GM23338 (cell line): ENCODE data around the gene IGF2R. TPM values are rescaled to one million over a fixed set of nuclear protein-coding genes. Genes with fewer than 3 reads are reported as not detected.

Experiments
- ATAC-seq: fragments of 200-7000 bp; cut with Tn5 transposase; 3 replicates; pipeline ENCODE4 v1.9.1; 2020
- DNase-seq: peaks from one replicate; pipeline ENCODE4 v3.0.0-alpha.2; 2015; ENCODE audit warnings: low spot score
- H2AFZ ChIP-seq: fragments of 200-600 bp; sonication (generic); 2 replicates; pipeline ENCODE4 v1.8.0; 2016; ENCODE audit warnings: antibody characterized with exemption, mild to moderate bottlenecking, moderate library complexity
- H3F3A ChIP-seq: fragments of 200-600 bp; sonication (generic); replicated peaks from 2 replicates; pipeline ENCODE4 v1.8.0; 2017; ENCODE audit warnings: antibody characterized with exemption, mixed run types, low read depth
- H3K27ac ChIP-seq: fragments of 200-600 bp; sonication (generic); 2 replicates; pipeline ENCODE4 v1.6.1; 2016; ENCODE audit warnings: low read depth
- H3K27me3 ChIP-seq: fragments of 200-600 bp; sonication (generic); 2 replicates; pipeline ENCODE4 v1.8.0; 2016; ENCODE audit warnings: mild to moderate bottlenecking, mixed run types, moderate library complexity; ENCODE audit not compliant: insufficient read depth
- H3K36me3 ChIP-seq: fragments of 200-600 bp; sonication (generic); 2 replicates; pipeline ENCODE4 v1.8.0; 2016; ENCODE audit warnings: mild to moderate bottlenecking; ENCODE audit not compliant: insufficient read depth
- H3K4me1 ChIP-seq: fragments of 200-600 bp; sonication (generic); 2 replicates; pipeline ENCODE4 v1.8.0; 2016; ENCODE audit warnings: mild to moderate bottlenecking, moderate library complexity; ENCODE audit not compliant: insufficient read depth
- H3K4me2 ChIP-seq: fragments of 200-600 bp; sonication (generic); 2 replicates; pipeline ENCODE4 v1.7.1; 2017; ENCODE audit warnings: mixed run types
- H3K4me3 ChIP-seq: fragments of 200-600 bp; sonication (generic); 2 replicates; pipeline ENCODE4 v1.6.1; 2016; ENCODE audit warnings: mixed run types
- H3K79me2 ChIP-seq: fragments of 200-600 bp; sonication (generic); replicated peaks from 2 replicates; pipeline ENCODE4 v1.8.0; 2017; ENCODE audit warnings: mild to moderate bottlenecking; ENCODE audit not compliant: insufficient read depth
- H3K9me2 ChIP-seq: fragments of 200-600 bp; sonication (generic); 2 replicates; pipeline ENCODE4 v1.8.0; 2017; ENCODE audit not compliant: insufficient read depth
- H4K20me1 ChIP-seq: fragments of 200-600 bp; sonication (generic); replicated peaks from 2 replicates; pipeline ENCODE4 v1.8.0; 2017; ENCODE audit warnings: mild to moderate bottlenecking; ENCODE audit not compliant: insufficient read depth
- H3K27ac Mint-ChIP-seq: 2 replicates; pipeline ENCODE4 v1.8.0; 2020; ENCODE audit warnings: inconsistent platforms, mild to moderate bottlenecking, moderate library complexity, mixed read lengths
- H3K27me3 Mint-ChIP-seq: 3 replicates; pipeline ENCODE4 v1.8.0; 2022; ENCODE audit warnings: low read depth, mild to moderate bottlenecking, moderate library complexity, mixed read lengths, inconsistent platforms; ENCODE audit not compliant: insufficient read depth, poor library complexity
- H3K36me3 Mint-ChIP-seq: 3 replicates; pipeline ENCODE4 v1.8.0; 2021; ENCODE audit warnings: low read depth, mild to moderate bottlenecking, inconsistent platforms, moderate library complexity, mixed read lengths
- H3K4me1 Mint-ChIP-seq: 3 replicates; pipeline ENCODE4 v1.8.0; 2020; ENCODE audit warnings: mild to moderate bottlenecking, inconsistent platforms, mixed read lengths
- H3K4me3 Mint-ChIP-seq: 3 replicates; pipeline ENCODE4 v1.8.0; 2021; ENCODE audit warnings: moderate library complexity, mild to moderate bottlenecking, inconsistent platforms, mixed read lengths
- H3K9me3 Mint-ChIP-seq: 3 replicates; pipeline ENCODE4 v1.8.0; 2020; ENCODE audit warnings: moderate library complexity, mild to moderate bottlenecking, inconsistent platforms, mixed read lengths
- CTCF ChIP-seq, 2 experiments: fragments of 200-600 bp in 1 of 2; sonication (generic) in 1 of 2; conservative IDR thresholded peaks; 2 replicates each; pipeline versions ENCODE4 v1.5.1 to v1.6.1; 2016 to 2017; ENCODE audit warnings: antibody characterized with exemption in 2 of 2, low read depth in 2 of 2, mild to moderate bottlenecking in 2 of 2, moderate library complexity in 1 of 2
- EZH2 ChIP-seq: fragments of 200-600 bp; sonication (generic); IDR thresholded peaks from one replicate; pipeline ENCODE4 v1.8.0; 2017; ENCODE audit warnings: antibody characterized with exemption, mild to moderate bottlenecking, low read depth; ENCODE audit not compliant: unreplicated experiment
- JUNB ChIP-seq: IDR thresholded peaks from one replicate; pipeline ENCODE4 v1.6.1; 2016; ENCODE audit warnings: antibody characterized with exemption; ENCODE audit not compliant: unreplicated experiment
- ZNF114 ChIP-seq: fragments of 250-450 bp; sonication (Bioruptor Pico); IDR thresholded peaks from 2 replicates; pipeline ENCODE4 v1.5.0; 2020; ENCODE audit warnings: mild to moderate bottlenecking, moderate library complexity
- ZNF462 ChIP-seq: fragments of 250-450 bp; sonication (Bioruptor Pico); IDR thresholded peaks from 2 replicates; pipeline ENCODE4 v1.5.0; 2020; ENCODE audit warnings: mild to moderate bottlenecking, moderate library complexity
- polyA plus RNA-seq: library from polyadenylated mRNA; unstranded; fragments of >200 nt; fragmentation: Nextera tagmentation; extraction: Ambion mirVana; gene quantifications from 2 replicates; pipeline ENCODE4 v1.2.1, GENCODE V29; 2016
- total RNA-seq: library from RNA; depleted of rRNA; stranded (reverse); fragments of >200 nt; shearing (Covaris generic); gene quantifications from 2 replicates; pipeline ENCODE4 v1.2.3, GENCODE V29; 2014

The IGF2R gene
- total and polyA plus RNA-seq, 2 experiments from 2014 or later = 12.5 to 76.4 TPM

GRCh38 chr6:160146454-160147145 is 177.7 kb downstream of the IGF2R start (continued):
- no peak for TF ChIP-seq ZNF462
- no peak for TF ChIP-seq CTCF (conservative IDR thresholded peaks at IDR 0.05; ENCODE audit: low read depth in 2 of 2)

GRCh38 chr6:160147146-160147536 is 178.3 kb downstream of the IGF2R start:
- H3K9me2 ChIP-seq = no peaks in the 10 kb centered on the region
- Mint-ChIP-seq H3K4me1 (no peaks in the 10 kb centered on the region), H3K9me3 (no peaks in the 10 kb centered on the region), H3K27ac (no peak overlapping the region), H3K4me3 (no peak overlapping the region), H3K36me3 (no peaks in the 10 kb centered on the region; the same call in 2 of the 3 replicates), H3K27me3 (peaks cover 3% of the 10 kb centered on the region)
- H3K79me2 ChIP-seq = no peaks in the 10 kb centered on the region
- no peak overlapping the region for H3K4me2 ChIP-seq
- no peaks in the 10 kb centered on the region for H4K20me1 ChIP-seq
- TF ChIP-seq ZNF114 (no peak), JUNB (no peak), EZH2 (no peak), CTCF (conservative IDR thresholded peaks at IDR 0.05; ENCODE audit: low read depth in 2 of 2) (no peak)
- DNase-seq = no peak
- H3F3A ChIP-seq = no peaks in the 10 kb centered on the region
- no peak overlapping the region for H3K27ac ChIP-seq
- H3K36me3 ChIP-seq = no peaks in the 10 kb centered on the region
- H3K4me3 ChIP-seq = no peak overlapping the region
- H2AFZ ChIP-seq = no peak overlapping the region
- H3K27me3 ChIP-seq = no peaks in the 10 kb centered on the region
- H3K4me1 ChIP-seq = no peaks in the 10 kb centered on the region
- no peak for ATAC-seq
